ENCODE results near the gene SPECC1L.

DNA sequence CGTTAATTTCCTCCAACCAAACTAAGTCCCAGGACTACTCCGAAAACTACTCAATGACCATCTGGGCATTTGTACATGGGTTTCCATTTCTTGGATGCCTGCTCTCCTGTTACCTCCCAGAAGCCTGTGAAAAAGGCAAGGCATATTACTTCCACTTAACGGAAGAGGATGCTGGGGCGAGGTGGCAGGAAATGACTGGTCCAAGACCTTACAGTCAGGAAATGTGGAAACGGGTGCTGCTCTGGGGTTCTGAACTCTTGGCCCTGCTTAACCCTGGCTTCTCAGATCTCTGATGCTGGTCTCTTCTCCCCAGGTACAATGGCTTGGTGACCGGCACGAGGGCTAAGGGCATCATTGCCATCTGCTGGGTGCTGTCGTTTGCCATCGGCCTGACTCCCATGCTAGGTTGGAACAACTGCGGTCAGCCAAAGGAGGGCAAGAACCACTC is 169.7 kb downstream of the SPECC1L start:
- TF ChIP-seq, protein P1, sequence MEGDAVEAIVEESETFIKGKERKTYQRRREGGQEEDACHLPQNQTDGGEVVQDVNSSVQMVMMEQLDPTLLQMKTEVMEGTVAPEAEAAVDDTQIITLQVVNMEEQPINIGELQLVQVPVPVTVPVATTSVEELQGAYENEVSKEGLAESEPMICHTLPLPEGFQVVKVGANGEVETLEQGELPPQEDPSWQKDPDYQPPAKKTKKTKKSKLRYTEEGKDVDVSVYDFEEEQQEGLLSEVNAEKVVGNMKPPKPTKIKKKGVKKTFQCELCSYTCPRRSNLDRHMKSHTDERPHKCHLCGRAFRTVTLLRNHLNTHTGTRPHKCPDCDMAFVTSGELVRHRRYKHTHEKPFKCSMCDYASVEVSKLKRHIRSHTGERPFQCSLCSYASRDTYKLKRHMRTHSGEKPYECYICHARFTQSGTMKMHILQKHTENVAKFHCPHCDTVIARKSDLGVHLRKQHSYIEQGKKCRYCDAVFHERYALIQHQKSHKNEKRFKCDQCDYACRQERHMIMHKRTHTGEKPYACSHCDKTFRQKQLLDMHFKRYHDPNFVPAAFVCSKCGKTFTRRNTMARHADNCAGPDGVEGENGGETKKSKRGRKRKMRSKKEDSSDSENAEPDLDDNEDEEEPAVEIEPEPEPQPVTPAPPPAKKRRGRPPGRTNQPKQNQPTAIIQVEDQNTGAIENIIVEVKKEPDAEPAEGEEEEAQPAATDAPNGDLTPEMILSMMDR (IDR thresholded peaks at IDR 0.05): no peak
- TF ChIP-seq POLR2A (IDR thresholded peaks at IDR 0.05) (no peak), EP300 (IDR thresholded peaks at IDR 0.05) (no peak)

Data from tibial nerve (tissue), 4 donors.